ENCODE data around the gene LMNTD2.

Gene LMNTD2

GRCh38 chr11:567629-568292, 7.2 kb upstream of the LMNTD2 start:
- DNase-seq = no peak

GRCh38 chr11:567011-567628, 6.6 kb upstream of the LMNTD2 start:
- no peak for DNase-seq

- DNase-seq = no peak
These were observed 5.5 kb upstream of the LMNTD2 start for GRCh38 chr11:565921-566509.

- no peak for DNase-seq
These were observed 3.5 kb upstream of the LMNTD2 start for GRCh38 chr11:563812-564578.

GRCh38 chr11:563066-563811, 2.7 kb upstream of the LMNTD2 start:
- DNase-seq = no peak

GRCh38 chr11:562046-562645, 1.6 kb upstream of the LMNTD2 start:
- DNase-seq = no peak

- no peak for DNase-seq
These were observed 838 bp upstream of the LMNTD2 start for GRCh38 chr11:561148-562003.

GRCh38 chr11:559712-560304, 730 bp downstream of the LMNTD2 start:
- no peak for DNase-seq

- no peak for DNase-seq
These were observed 1.4 kb downstream of the LMNTD2 start for GRCh38 chr11:559020-559620.

- no peak for DNase-seq
These were observed 2.0 kb downstream of the LMNTD2 start for GRCh38 chr11:558503-558902.

- DNase-seq = no peak
These were observed 3.0 kb downstream of the LMNTD2 start for GRCh38 chr11:557328-558132.

GRCh38 chr11:556662-557256, 3.8 kb downstream of the LMNTD2 start:
- no peak for DNase-seq

- DNase-seq = no peak
These were observed 4.5 kb downstream of the LMNTD2 start for GRCh38 chr11:555780-556661.

- DNase-seq = no peak
These were observed 5.2 kb downstream of the LMNTD2 start for GRCh38 chr11:555227-555779.

GRCh38 chr11:554428-555226, 5.9 kb downstream of the LMNTD2 start:
- DNase-seq = peak; percentile 87

- DNase-seq = no peak
These were observed 6.6 kb downstream of the LMNTD2 start for GRCh38 chr11:553988-554340.
